HepG2 (cell line): ENCODE data around the gene CDK10. TPM values are rescaled to one million over a fixed set of nuclear protein-coding genes. Genes with fewer than 3 reads are reported as not detected.

Experiments used
- DNMT1 ChIP-seq: sonication (generic); formaldehyde crosslinking; IDR thresholded peaks from 2 replicates; pipeline ENCODE4 v1.5.1; 2020; ENCODE audit warnings: mild to moderate bottlenecking, missing genetic modification reagents
- HOXA7 ChIP-seq: sonication (generic); formaldehyde crosslinking; IDR thresholded peaks from 2 replicates; pipeline ENCODE4 v1.8.1; 2022; ENCODE audit warnings: mild to moderate bottlenecking, missing genetic modification reagents, moderate library complexity
- JUND ChIP-seq: sonication (generic); formaldehyde crosslinking; IDR thresholded peaks from 2 replicates; pipeline ENCODE4 v1.8.0; 2022; ENCODE audit warnings: mild to moderate bottlenecking, missing genetic modification reagents
- KDM4B ChIP-seq: sonication (generic); formaldehyde crosslinking; IDR thresholded peaks from 2 replicates; pipeline ENCODE4 v1.4.0; 2020; ENCODE audit warnings: missing genetic modification reagents
- PLRG1 ChIP-seq: fragments of 450-650 bp; conservative IDR thresholded peaks from 2 replicates; pipeline ENCODE4 v1.6.1; 2016
- RAD21 ChIP-seq: fragments of 450-650 bp; formaldehyde crosslinking; IDR thresholded peaks from 2 replicates; pipeline ENCODE4 v1.5.0; 2020; ENCODE audit warnings: mild to moderate bottlenecking
- TARDBP ChIP-seq: sonication (generic); formaldehyde crosslinking; IDR thresholded peaks from 2 replicates; pipeline ENCODE4 v1.8.0; 2022; ENCODE audit warnings: mild to moderate bottlenecking, missing genetic modification reagents
- TBP ChIP-seq: sonication (generic); formaldehyde crosslinking; IDR thresholded peaks from 2 replicates; pipeline ENCODE4 v1.5.0; 2020; ENCODE audit warnings: missing genetic modification reagents
- ZNF614 ChIP-seq: IDR thresholded peaks from 2 replicates; pipeline ENCODE4 v1.6.1; 2018; ENCODE audit warnings: missing biosample characterization, missing genetic modification reagents, inconsistent platforms, borderline replicate concordance
- ZNF619 ChIP-seq: sonication (generic); formaldehyde crosslinking; IDR thresholded peaks from 2 replicates; pipeline ENCODE4 v1.4.0; 2020; ENCODE audit warnings: mild to moderate bottlenecking, missing genetic modification reagents
- ZNF670 ChIP-seq: sonication (generic); formaldehyde crosslinking; IDR thresholded peaks from 2 replicates; pipeline ENCODE4 v1.8.0; 2022; ENCODE audit warnings: mild to moderate bottlenecking, missing genetic modification reagents, borderline replicate concordance
- polyA plus RNA-seq, 8 experiments: library from polyadenylated mRNA; depleted of rRNA in 3 of 8; stranded (reverse) in 7 of 8; unstranded in 1 of 8; fragments of >200 nt; fragmentation: Illumina TruSeq in 4 of 8; extraction: Trizol in 4 of 8; gene quantifications; 2 replicates each; pipeline versions ENCODE4 v1.2.1 to v1.2.3, GENCODE V29; 2011 to 2016; ENCODE audit warnings: low read depth in 4 of 8, missing spikeins in 1 of 8, mixed read lengths in 1 of 8; ENCODE audit not compliant: insufficient read depth in 1 of 8
- total RNA-seq, 5 experiments: library from RNA; depleted of rRNA; stranded (reverse); fragments of >200 nt; fragmentation: Illumina TruSeq; extraction: Trizol; gene quantifications; 2 replicates each; pipeline ENCODE4 v1.2.3, GENCODE V29; 2016; ENCODE audit warnings: low read depth in 1 of 5
- TF ChIP-seq, protein P1 (sequence below): sonication (generic); formaldehyde crosslinking; IDR thresholded peaks from 2 replicates; pipeline ENCODE4 v1.4.0; 2020; ENCODE audit warnings: missing genetic modification reagents, borderline replicate concordance
- TF ChIP-seq, protein P2 (sequence below): sonication (generic); formaldehyde crosslinking; IDR thresholded peaks from 2 replicates; pipeline ENCODE4 v1.5.1; 2020; ENCODE audit warnings: mild to moderate bottlenecking, missing genetic modification reagents, moderate library complexity
- TF ChIP-seq, protein P3 (sequence below): sonication (generic); formaldehyde crosslinking; IDR thresholded peaks from 2 replicates; pipeline ENCODE4 v1.4.0; 2020; ENCODE audit warnings: missing genetic modification reagents, borderline replicate concordance
- TF ChIP-seq, protein P4 (sequence below): sonication (generic); formaldehyde crosslinking; IDR thresholded peaks from 2 replicates; pipeline ENCODE4 v1.4.0; 2020; ENCODE audit warnings: mild to moderate bottlenecking, missing genetic modification reagents

Gene CDK10
- total and polyA plus RNA-seq, 2 of the 13 experiments (the other 11 are each of a cell fraction or from before 2014, with no cell fraction given): 2.5 to 3.9 TPM

DNA sequence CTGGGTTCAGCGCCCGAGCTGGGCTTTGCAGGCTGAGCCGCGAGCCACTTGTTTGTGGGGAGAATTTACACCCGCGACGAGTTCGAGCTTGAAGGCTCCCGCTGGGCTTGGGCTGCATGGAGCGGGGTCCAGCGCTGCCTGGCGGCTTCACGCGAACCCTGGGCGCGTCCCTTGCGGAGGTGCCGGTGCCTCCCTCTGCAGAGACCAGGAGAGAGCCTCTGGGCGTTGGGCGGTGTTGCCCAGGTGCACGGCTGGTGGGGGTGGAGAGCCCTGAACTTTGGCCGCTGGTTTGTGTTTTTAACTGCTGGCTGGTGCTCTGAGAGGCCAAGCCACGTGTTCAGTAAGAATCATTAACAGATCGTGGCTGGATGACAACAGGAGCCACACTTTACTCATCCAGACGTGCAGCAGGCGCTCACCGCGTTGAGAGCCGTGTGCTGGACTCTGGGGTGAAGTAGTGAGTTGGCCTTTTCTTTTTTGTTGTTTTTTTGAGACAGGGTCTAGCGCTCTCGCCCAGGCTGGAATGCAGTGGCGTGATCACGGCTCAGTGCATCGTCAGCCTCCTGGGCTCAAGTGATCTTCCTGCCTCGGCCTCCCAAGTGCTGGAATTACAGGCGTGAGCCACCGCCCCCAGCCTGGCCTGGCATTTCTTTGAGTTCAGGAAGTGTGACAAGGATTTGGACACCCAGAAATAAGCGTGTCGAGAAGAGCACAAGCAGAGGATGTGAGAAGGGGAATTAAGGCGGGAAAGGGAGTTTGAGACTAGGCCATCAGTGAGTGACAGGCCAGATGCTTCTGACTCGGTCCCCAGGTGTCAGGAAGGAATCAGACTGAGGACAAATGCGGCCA, 827 bp downstream of the CDK10 start (continued):
- TF ChIP-seq, protein P1, sequence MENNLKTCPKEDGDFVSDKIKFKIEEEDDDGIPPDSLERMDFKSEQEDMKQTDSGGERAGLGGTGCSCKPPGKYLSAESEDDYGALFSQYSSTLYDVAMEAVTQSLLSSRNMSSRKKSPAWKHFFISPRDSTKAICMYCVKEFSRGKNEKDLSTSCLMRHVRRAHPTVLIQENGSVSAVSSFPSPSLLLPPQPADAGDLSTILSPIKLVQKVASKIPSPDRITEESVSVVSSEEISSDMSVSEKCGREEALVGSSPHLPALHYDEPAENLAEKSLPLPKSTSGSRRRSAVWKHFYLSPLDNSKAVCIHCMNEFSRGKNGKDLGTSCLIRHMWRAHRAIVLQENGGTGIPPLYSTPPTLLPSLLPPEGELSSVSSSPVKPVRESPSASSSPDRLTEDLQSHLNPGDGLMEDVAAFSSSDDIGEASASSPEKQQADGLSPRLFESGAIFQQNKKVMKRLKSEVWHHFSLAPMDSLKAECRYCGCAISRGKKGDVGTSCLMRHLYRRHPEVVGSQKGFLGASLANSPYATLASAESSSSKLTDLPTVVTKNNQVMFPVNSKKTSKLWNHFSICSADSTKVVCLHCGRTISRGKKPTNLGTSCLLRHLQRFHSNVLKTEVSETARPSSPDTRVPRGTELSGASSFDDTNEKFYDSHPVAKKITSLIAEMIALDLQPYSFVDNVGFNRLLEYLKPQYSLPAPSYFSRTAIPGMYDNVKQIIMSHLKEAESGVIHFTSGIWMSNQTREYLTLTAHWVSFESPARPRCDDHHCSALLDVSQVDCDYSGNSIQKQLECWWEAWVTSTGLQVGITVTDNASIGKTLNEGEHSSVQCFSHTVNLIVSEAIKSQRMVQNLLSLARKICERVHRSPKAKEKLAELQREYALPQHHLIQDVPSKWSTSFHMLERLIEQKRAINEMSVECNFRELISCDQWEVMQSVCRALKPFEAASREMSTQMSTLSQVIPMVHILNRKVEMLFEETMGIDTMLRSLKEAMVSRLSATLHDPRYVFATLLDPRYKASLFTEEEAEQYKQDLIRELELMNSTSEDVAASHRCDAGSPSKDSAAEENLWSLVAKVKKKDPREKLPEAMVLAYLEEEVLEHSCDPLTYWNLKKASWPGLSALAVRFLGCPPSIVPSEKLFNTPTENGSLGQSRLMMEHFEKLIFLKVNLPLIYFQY (CRISPR knock-in tag): peak; percentile 93
- TF ChIP-seq PLRG1 (no peak), JUND (peak; percentile 74), DNMT1 (CRISPR knock-in tag) (peak; percentile 79; the same call in 1 of the 2 replicates), ZNF614 (no peak; the same call in none of the 2 replicates), TARDBP (CRISPR knock-in tag) (peak; percentile 99), ZNF670 (CRISPR knock-in tag) (peak; percentile 99), HOXA7 (CRISPR knock-in tag) (no peak), KDM4B (CRISPR knock-in tag) (no peak), ZNF619 (CRISPR knock-in tag) (peak; percentile 91; the same call in 1 of the 2 replicates), TBP (peak; percentile 97), RAD21 (CRISPR knock-in tag) (peak; percentile 95)
- TF ChIP-seq, protein P2, sequence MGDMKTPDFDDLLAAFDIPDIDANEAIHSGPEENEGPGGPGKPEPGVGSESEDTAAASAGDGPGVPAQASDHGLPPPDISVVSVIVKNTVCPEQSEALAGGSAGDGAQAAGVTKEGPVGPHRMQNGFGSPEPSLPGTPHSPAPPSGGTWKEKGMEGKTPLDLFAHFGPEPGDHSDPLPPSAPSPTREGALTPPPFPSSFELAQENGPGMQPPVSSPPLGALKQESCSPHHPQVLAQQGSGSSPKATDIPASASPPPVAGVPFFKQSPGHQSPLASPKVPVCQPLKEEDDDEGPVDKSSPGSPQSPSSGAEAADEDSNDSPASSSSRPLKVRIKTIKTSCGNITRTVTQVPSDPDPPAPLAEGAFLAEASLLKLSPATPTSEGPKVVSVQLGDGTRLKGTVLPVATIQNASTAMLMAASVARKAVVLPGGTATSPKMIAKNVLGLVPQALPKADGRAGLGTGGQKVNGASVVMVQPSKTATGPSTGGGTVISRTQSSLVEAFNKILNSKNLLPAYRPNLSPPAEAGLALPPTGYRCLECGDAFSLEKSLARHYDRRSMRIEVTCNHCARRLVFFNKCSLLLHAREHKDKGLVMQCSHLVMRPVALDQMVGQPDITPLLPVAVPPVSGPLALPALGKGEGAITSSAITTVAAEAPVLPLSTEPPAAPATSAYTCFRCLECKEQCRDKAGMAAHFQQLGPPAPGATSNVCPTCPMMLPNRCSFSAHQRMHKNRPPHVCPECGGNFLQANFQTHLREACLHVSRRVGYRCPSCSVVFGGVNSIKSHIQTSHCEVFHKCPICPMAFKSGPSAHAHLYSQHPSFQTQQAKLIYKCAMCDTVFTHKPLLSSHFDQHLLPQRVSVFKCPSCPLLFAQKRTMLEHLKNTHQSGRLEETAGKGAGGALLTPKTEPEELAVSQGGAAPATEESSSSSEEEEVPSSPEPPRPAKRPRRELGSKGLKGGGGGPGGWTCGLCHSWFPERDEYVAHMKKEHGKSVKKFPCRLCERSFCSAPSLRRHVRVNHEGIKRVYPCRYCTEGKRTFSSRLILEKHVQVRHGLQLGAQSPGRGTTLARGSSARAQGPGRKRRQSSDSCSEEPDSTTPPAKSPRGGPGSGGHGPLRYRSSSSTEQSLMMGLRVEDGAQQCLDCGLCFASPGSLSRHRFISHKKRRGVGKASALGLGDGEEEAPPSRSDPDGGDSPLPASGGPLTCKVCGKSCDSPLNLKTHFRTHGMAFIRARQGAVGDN: peak; percentile 100
- TF ChIP-seq, protein P3, sequence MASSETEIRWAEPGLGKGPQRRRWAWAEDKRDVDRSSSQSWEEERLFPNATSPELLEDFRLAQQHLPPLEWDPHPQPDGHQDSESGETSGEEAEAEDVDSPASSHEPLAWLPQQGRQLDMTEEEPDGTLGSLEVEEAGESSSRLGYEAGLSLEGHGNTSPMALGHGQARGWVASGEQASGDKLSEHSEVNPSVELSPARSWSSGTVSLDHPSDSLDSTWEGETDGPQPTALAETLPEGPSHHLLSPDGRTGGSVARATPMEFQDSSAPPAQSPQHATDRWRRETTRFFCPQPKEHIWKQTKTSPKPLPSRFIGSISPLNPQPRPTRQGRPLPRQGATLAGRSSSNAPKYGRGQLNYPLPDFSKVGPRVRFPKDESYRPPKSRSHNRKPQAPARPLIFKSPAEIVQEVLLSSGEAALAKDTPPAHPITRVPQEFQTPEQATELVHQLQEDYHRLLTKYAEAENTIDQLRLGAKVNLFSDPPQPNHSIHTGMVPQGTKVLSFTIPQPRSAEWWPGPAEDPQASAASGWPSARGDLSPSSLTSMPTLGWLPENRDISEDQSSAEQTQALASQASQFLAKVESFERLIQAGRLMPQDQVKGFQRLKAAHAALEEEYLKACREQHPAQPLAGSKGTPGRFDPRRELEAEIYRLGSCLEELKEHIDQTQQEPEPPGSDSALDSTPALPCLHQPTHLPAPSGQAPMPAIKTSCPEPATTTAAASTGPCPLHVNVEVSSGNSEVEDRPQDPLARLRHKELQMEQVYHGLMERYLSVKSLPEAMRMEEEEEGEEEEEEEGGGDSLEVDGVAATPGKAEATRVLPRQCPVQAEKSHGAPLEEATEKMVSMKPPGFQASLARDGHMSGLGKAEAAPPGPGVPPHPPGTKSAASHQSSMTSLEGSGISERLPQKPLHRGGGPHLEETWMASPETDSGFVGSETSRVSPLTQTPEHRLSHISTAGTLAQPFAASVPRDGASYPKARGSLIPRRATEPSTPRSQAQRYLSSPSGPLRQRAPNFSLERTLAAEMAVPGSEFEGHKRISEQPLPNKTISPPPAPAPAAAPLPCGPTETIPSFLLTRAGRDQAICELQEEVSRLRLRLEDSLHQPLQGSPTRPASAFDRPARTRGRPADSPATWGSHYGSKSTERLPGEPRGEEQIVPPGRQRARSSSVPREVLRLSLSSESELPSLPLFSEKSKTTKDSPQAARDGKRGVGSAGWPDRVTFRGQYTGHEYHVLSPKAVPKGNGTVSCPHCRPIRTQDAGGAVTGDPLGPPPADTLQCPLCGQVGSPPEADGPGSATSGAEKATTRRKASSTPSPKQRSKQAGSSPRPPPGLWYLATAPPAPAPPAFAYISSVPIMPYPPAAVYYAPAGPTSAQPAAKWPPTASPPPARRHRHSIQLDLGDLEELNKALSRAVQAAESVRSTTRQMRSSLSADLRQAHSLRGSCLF (CRISPR knock-in tag): peak; percentile 95
- TF ChIP-seq, protein P4, sequence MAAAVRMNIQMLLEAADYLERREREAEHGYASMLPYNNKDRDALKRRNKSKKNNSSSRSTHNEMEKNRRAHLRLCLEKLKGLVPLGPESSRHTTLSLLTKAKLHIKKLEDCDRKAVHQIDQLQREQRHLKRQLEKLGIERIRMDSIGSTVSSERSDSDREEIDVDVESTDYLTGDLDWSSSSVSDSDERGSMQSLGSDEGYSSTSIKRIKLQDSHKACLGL (CRISPR knock-in tag): peak; percentile 95
